ENCODE results near the gene MOB3B. TPM values are rescaled to one million over a fixed set of nuclear protein-coding genes. Genes with fewer than 3 reads are reported as not detected.

The MOB3B gene
- total and polyA plus RNA-seq, 2 of the 13 experiments (the other 11 are each of a cell fraction or from before 2014, with no cell fraction given), result 0.03 to 0.09 TPM

- TF ChIP-seq ZNF788 (CRISPR knock-in tag; IDR thresholded peaks at IDR 0.05; ENCODE audit: borderline replicate concordance) (no peak), RAD21 (CRISPR knock-in tag; IDR thresholded peaks at IDR 0.05) (no peak)
Observed at GRCh38 chr9:27505744-27506161, 23.9 kb downstream of the MOB3B start (continued).

- peaks cover 0 to 5% of the 10 kb centered on the region in 2 experiments; a peak in 2 of 5 replicates for H3K27me3 ChIP-seq (ENCODE audit: control insufficient read depth in 1 of 2, insufficient read depth in 2 of 2, low read length in 2 of 2)
- no peak overlapping the region for H3K4me3 ChIP-seq (replicated peaks in 1 of 3; ENCODE audit: insufficient read depth in 1 of 3, low read depth in 2 of 3, low read length in 3 of 3)
- BruUV-seq (replicated peaks), result no TSS peak
- intact Hi-C loops (cut with micrococcal nuclease; ENCODE audit: unreplicated experiment) (no loop called here), in situ Hi-C loops (cut with HindIII; ENCODE audit: extremely low pct_ligation_motif_present, low pct_unique_long_range_greater_than_20kb) (no loop called here)
- H3K79me2 ChIP-seq (ENCODE audit: insufficient read depth, low read length), result no peaks in the 10 kb centered on the region
- ChIA-PET POLR2A (no interaction called here), CTCF (ENCODE audit: low intra/inter-chr PET ratio, low total read pairs) (no interaction called here)
- no peak for DNase-seq (ENCODE audit: low spot score)
- TF ChIP-seq ZNF747 (CRISPR knock-in tag; IDR thresholded peaks at IDR 0.05; ENCODE audit: borderline replicate concordance), result no peak
- no peak for TF ChIP-seq ZNF839 (CRISPR knock-in tag; IDR thresholded peaks at IDR 0.05; ENCODE audit: borderline replicate concordance)
- no peak for TF ChIP-seq FOXA1 (IDR thresholded peaks at IDR 0.05)
- no peak for TF ChIP-seq FOXA1 (CRISPR knock-in tag; IDR thresholded peaks at IDR 0.05)
- no peak for TF ChIP-seq MZF1 (CRISPR knock-in tag; IDR thresholded peaks at IDR 0.05; ENCODE audit: borderline replicate concordance)
- H4K20me1 ChIP-seq (ENCODE audit: insufficient read depth, low read length), result no peaks in the 10 kb centered on the region
- H2AFZ ChIP-seq (ENCODE audit: low read length), result no peak overlapping the region
- H3K4me1 ChIP-seq (ENCODE audit: insufficient read depth, low read length), result no peaks in the 10 kb centered on the region
- H3K36me3 ChIP-seq (replicated peaks in 1 of 2; ENCODE audit: control insufficient read depth in 1 of 2, insufficient read depth in 2 of 2, low read length in 2 of 2), result no peaks in the 10 kb centered on the region
- no peak overlapping the region for H3K4me2 ChIP-seq (ENCODE audit: low read depth, low read length)
- H3K27ac ChIP-seq (ENCODE audit: extremely low read length, insufficient read depth, low read length), result no peak overlapping the region
- no peak for ATAC-seq
- H3K9ac ChIP-seq (ENCODE audit: insufficient read depth, low read depth, low read length), result no peak overlapping the region
- FAIRE-seq, result no peak
- H3K9me3 ChIP-seq (ENCODE audit: low read length), result no peaks in the 10 kb centered on the region
Observed at GRCh38 chr9:27504259-27504658, 25.4 kb downstream of the MOB3B start.

- DNase-seq (ENCODE audit: low spot score) (no peak), FAIRE-seq (no peak), ATAC-seq (no peak)
- no peak overlapping the region for H3K4me3 ChIP-seq (replicated peaks in 1 of 3; ENCODE audit: insufficient read depth in 1 of 3, low read depth in 2 of 3, low read length in 3 of 3)
- no TSS peak for BruUV-seq (replicated peaks)
- no peaks in the 10 kb centered on the region for H3K36me3 ChIP-seq (replicated peaks in 1 of 2; ENCODE audit: control insufficient read depth in 1 of 2, insufficient read depth in 2 of 2, low read length in 2 of 2)
- in situ Hi-C loops (cut with HindIII; ENCODE audit: extremely low pct_ligation_motif_present, low pct_unique_long_range_greater_than_20kb) (no loop called here), intact Hi-C loops (cut with micrococcal nuclease; ENCODE audit: unreplicated experiment) (no loop called here)
- no peaks in the 10 kb centered on the region for H3K79me2 ChIP-seq (ENCODE audit: insufficient read depth, low read length)
- TF ChIP-seq DMTF1 (CRISPR knock-in tag; IDR thresholded peaks at IDR 0.05), result no peak
- no peak for TF ChIP-seq CHD4 (IDR thresholded peaks at IDR 0.05; ENCODE audit: borderline replicate concordance, low read length)
- no peak for TF ChIP-seq HNRNPLL (IDR thresholded peaks at IDR 0.05; ENCODE audit: low read depth, low read length, poor library complexity, severe bottlenecking)
- TF ChIP-seq ZNF878 (CRISPR knock-in tag; IDR thresholded peaks at IDR 0.05), result no peak
- TF ChIP-seq MTERF4 (CRISPR knock-in tag; IDR thresholded peaks at IDR 0.05), result no peak
- no peak for TF ChIP-seq PAF1 (CRISPR knock-in tag; IDR thresholded peaks at IDR 0.05)
- TF ChIP-seq NR3C1 (CRISPR knock-in tag; IDR thresholded peaks at IDR 0.05), result no peak
- no peak for TF ChIP-seq PBX3 (CRISPR knock-in tag; IDR thresholded peaks at IDR 0.05; ENCODE audit: borderline replicate concordance)
- no peaks in the 10 kb centered on the region for H3K4me1 ChIP-seq (ENCODE audit: insufficient read depth, low read length)
- 18% methylated on average over 4 of the region's 4 CpGs for WGBS (ENCODE audit: low lambda C conversion rate)
- ChIA-PET POLR2A (no interaction called here), CTCF (ENCODE audit: low intra/inter-chr PET ratio, low total read pairs) (no interaction called here)
- peaks cover 0 to 5% of the 10 kb centered on the region in 2 experiments; a peak in 2 of 5 replicates for H3K27me3 ChIP-seq (ENCODE audit: control insufficient read depth in 1 of 2, insufficient read depth in 2 of 2, low read length in 2 of 2)
- no peak overlapping the region for H2AFZ ChIP-seq (ENCODE audit: low read length)
- H3K9me3 ChIP-seq (ENCODE audit: low read length), result no peaks in the 10 kb centered on the region
- H3K27ac ChIP-seq (ENCODE audit: extremely low read length, insufficient read depth, low read length), result no peak overlapping the region
- no peak overlapping the region for H3K9ac ChIP-seq (ENCODE audit: insufficient read depth, low read depth, low read length)
- H3K4me2 ChIP-seq (ENCODE audit: low read depth, low read length), result no peak overlapping the region
- H4K20me1 ChIP-seq (ENCODE audit: insufficient read depth, low read length), result no peaks in the 10 kb centered on the region
Observed at GRCh38 chr9:27503623-27504022, 26.0 kb downstream of the MOB3B start.

Data from HepG2 (cell line).